A549 (cell line): ENCODE results near the gene CDH4. TPM values are rescaled to one million over a fixed set of nuclear protein-coding genes. Genes with fewer than 3 reads are reported as not detected.

ENCODE experiments used
- ATAC-seq, 2 experiments: fragments of 200-7000 bp in 1 of 2; fragments of >200 bp in 1 of 2; cut with Nextera tagmentation in 1 of 2; cut with Tn5 transposase in 1 of 2; 3 replicates each; pipeline versions ENCODE4 v1.8.0 to v1.9.1; 2018 to 2020; ENCODE audit warnings: mild to moderate bottlenecking in 1 of 2, moderate library complexity in 1 of 2
- CTCF ChIA-PET: fragments of 300-600 bp; sonication (Branson Sonifier 250); formaldehyde crosslinking; extraction: SDS; loops from one replicate; lab custom pipeline; 2021; ENCODE audit warnings: antibody characterized with exemption, inconsistent platforms; lab: Yijun Ruan, JAX
- POLR2A ChIA-PET: fragments of 350-600 bp; formaldehyde crosslinking; extraction: SDS; loops from one replicate; lab custom pipeline; 2021; ENCODE audit warnings: antibody characterized with exemption, inconsistent platforms; lab: Yijun Ruan, JAX
- DNase-seq, 2 experiments: peaks; one replicate each; pipeline versions ENCODE4 v3.0.0 to v3.0.0-alpha.2; 2011 to 2016; ENCODE audit warnings: low read depth in 1 of 2, low spot score in 1 of 2
- FAIRE-seq: peaks from 2 replicates; lab custom pipeline; 2011; peaks lifted over from hg19 to GRCh38; lab: Jason Lieb, UNC
- H3K27ac ChIP-seq, 2 experiments: fragments of >200 bp; sonication (Bioruptor Twin); formaldehyde crosslinking; 3 replicates each; pipeline ENCODE4 v1.5.1; 2016 to 2017
- H3K4me1 ChIP-seq: fragments of >200 bp; sonication (Bioruptor Twin); formaldehyde crosslinking; 3 replicates; pipeline ENCODE4 v1.6.1; 2016
- H3K4me2 ChIP-seq: fragments of >200 bp; sonication (Bioruptor Twin); formaldehyde crosslinking; 3 replicates; pipeline ENCODE4 v1.6.1; 2016
- H3K4me3 ChIP-seq: fragments of >200 bp; sonication (Bioruptor Twin); formaldehyde crosslinking; 3 replicates; pipeline ENCODE4 v1.5.1; 2016
- H3K9me3 ChIP-seq: fragments of >200 bp; sonication (Bioruptor Twin); formaldehyde crosslinking; 3 replicates; pipeline ENCODE4 v1.6.1; 2016
- BHLHE40 ChIP-seq: IDR thresholded peaks from 2 replicates; pipeline ENCODE4 v1.6.1; 2012; ENCODE audit warnings: low read depth, low read length, inconsistent platforms
- CBX8 ChIP-seq: fragments of 200-600 bp; sonication (generic); IDR thresholded peaks from 2 replicates; pipeline ENCODE4 v1.6.1; 2016
- EHMT2 ChIP-seq: fragments of 200-600 bp; sonication (generic); IDR thresholded peaks from 2 replicates; pipeline ENCODE4 v1.6.1; 2016; ENCODE audit warnings: antibody characterized with exemption, low read depth, mild to moderate bottlenecking, moderate library complexity
- EP300 ChIP-seq, 2 experiments: fragments of >200 bp; sonication (Bioruptor Twin); formaldehyde crosslinking; IDR thresholded peaks; 2 replicates in 1 of 2; 3 replicates in 1 of 2; pipeline ENCODE4 v1.6.1; 2016 to 2017
- ESRRA ChIP-seq: fragments of 150-350 bp; IDR thresholded peaks from 2 replicates; pipeline ENCODE4 v1.6.1; 2014; ENCODE audit warnings: mild to moderate bottlenecking, low read length, borderline replicate concordance
- FOSB ChIP-seq: fragments of 250-450 bp; sonication (Bioruptor Pico); IDR thresholded peaks from 2 replicates; pipeline ENCODE4 v1.5.0; 2020; ENCODE audit warnings: mild to moderate bottlenecking, moderate library complexity
- HOXB13 ChIP-seq: fragments of 250-450 bp; sonication (Bioruptor Pico); IDR thresholded peaks from 2 replicates; pipeline ENCODE4 v1.5.0; 2020; ENCODE audit warnings: low read depth, mild to moderate bottlenecking, moderate library complexity
- HOXB5 ChIP-seq: fragments of 250-450 bp; sonication (Bioruptor Pico); IDR thresholded peaks from 2 replicates; pipeline ENCODE4 v1.5.0; 2020; ENCODE audit warnings: mild to moderate bottlenecking, moderate library complexity
- JUN ChIP-seq, 2 experiments: fragments of >200 bp; sonication (Bioruptor Twin); formaldehyde crosslinking; IDR thresholded peaks; 2 replicates in 1 of 2; 3 replicates in 1 of 2; pipeline ENCODE4 v1.6.1; 2016 to 2017
- KDM5A ChIP-seq: fragments of 200-600 bp; sonication (generic); IDR thresholded peaks from 2 replicates; pipeline ENCODE4 v1.6.1; 2016; ENCODE audit warnings: antibody characterized with exemption, mild to moderate bottlenecking
- MAZ ChIP-seq: fragments of 150-350 bp; IDR thresholded peaks from 2 replicates; pipeline ENCODE4 v1.6.1; 2014; ENCODE audit warnings: antibody characterized with exemption, low read depth, low read length, borderline replicate concordance
- NPAS2 ChIP-seq: fragments of 250-450 bp; sonication (Bioruptor Pico); IDR thresholded peaks from 2 replicates; pipeline ENCODE4 v1.8.0; 2022; ENCODE audit warnings: mild to moderate bottlenecking, moderate library complexity, borderline replicate concordance
- NR3C1 ChIP-seq: fragments of >200 bp; sonication (Bioruptor Twin); formaldehyde crosslinking; IDR thresholded peaks from 3 replicates; pipeline ENCODE4 v1.6.1; 2017
- POLR2AphosphoS2 ChIP-seq: conservative IDR thresholded peaks from 2 replicates; pipeline ENCODE4 v1.6.1; 2012; ENCODE audit warnings: low read length, improper control_type of control experiment, inconsistent platforms
- RAD21 ChIP-seq, 2 experiments: fragments of >200 bp in 1 of 2; sonication (Bioruptor Twin) in 1 of 2; formaldehyde crosslinking in 1 of 2; IDR thresholded peaks in 1 of 2; conservative IDR thresholded peaks in 1 of 2; 2 replicates in 1 of 2; 3 replicates in 1 of 2; pipeline ENCODE4 v1.6.1; 2012 to 2018; ENCODE audit warnings: inconsistent platforms in 1 of 2
- RFX5 ChIP-seq: fragments of 450-650 bp; IDR thresholded peaks from 2 replicates; pipeline ENCODE4 v1.7.1; 2014; ENCODE audit warnings: antibody characterized with exemption, mild to moderate bottlenecking, moderate library complexity
- SMC3 ChIP-seq: fragments of >200 bp; sonication (Bioruptor Twin); formaldehyde crosslinking; IDR thresholded peaks from 3 replicates; pipeline ENCODE4 v1.6.1; 2018; ENCODE audit warnings: inconsistent platforms
- ZSCAN20 ChIP-seq: fragments of 250-450 bp; sonication (Bioruptor Pico); IDR thresholded peaks from 2 replicates; pipeline ENCODE4 v1.8.0; 2022; ENCODE audit warnings: mild to moderate bottlenecking, moderate library complexity
- WGBS: methylation state at CpG from one replicate; pipeline ENCODE4 v1.1.6; 2017; ENCODE audit errors: missing lambda C conversion rate; 5-methylcytosine and 5-hydroxymethylcytosine counted together
- polyA plus RNA-seq, 4 experiments: library from polyadenylated mRNA; depleted of rRNA in 3 of 4; stranded (reverse); fragments of >200 nt; fragmentation: RNase III in 1 of 4; extraction: RNeasy Plus Mini Kit Qiagen cat#74134 plus additional on column Dnase treatment in 1 of 4; gene quantifications; 2 replicates in 3 of 4; 3 replicates in 1 of 4; pipeline ENCODE4 v1.2.3, GENCODE V29; 2011 to 2017
- TF ChIP-seq, protein P1 (sequence below): fragments of 250-450 bp; sonication (Bioruptor Pico); IDR thresholded peaks from 2 replicates; pipeline ENCODE4 v1.5.0; 2020; ENCODE audit warnings: low read depth, mild to moderate bottlenecking, moderate library complexity
- TF ChIP-seq, protein P2 (sequence below): fragments of 150-350 bp; IDR thresholded peaks from 2 replicates; pipeline ENCODE4 v1.6.1; 2014; ENCODE audit warnings: low read depth, mild to moderate bottlenecking, low read length
- TF ChIP-seq, protein P3 (sequence below): fragments of >200 bp; sonication (Bioruptor Twin); formaldehyde crosslinking; IDR thresholded peaks from 2 replicates; pipeline ENCODE4 v1.6.1; 2016
- TF ChIP-seq, protein P4 (sequence below): fragments of 450-650 bp; IDR thresholded peaks from 2 replicates; pipeline ENCODE4 v1.6.1; 2014; ENCODE audit warnings: antibody characterized with exemption
- TF ChIP-seq, protein P5 (sequence below): fragments of 200-600 bp; sonication (generic); IDR thresholded peaks from 2 replicates; pipeline ENCODE4 v1.6.1; 2016; ENCODE audit warnings: antibody characterized with exemption, mild to moderate bottlenecking, moderate library complexity
- TF ChIP-seq, protein P6 (sequence below): IDR thresholded peaks from 2 replicates; pipeline ENCODE4 v1.6.1; 2012

CDH4 gene
- polyA plus RNA-seq, 2 of the 4 experiments (the other 2 are of a cell fraction) = 3.4 to 10.3 TPM

DNA sequence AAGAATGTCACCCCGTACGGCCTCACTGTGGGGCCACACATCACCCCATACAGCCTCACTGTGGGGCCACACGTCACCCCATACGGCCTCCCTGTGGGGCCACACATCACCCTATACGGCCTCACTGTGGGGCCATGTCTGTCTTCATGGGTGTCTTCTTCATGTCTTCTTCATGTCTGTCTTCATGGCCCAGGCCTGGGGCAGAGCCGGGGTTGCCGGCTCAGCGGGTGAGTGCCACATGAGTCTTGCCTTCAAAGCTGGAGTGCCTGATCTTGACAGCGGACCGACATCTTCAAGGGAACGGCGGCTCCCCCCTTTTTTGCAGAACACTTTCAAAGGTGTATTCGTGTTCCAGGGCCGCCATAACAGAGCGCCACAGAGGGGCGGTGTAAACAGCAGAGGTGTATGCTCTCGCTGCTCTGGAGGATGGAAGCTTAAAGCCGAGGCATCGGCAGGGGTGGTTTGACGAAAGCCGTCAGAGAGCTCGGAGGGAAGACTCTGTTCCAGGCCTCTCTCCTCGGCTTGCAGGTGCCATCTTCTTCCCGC lies 448.6 kb downstream of the CDH4 start (continued):
- TF ChIP-seq MAZ (no peak), RFX5 (no peak), CBX8 (no peak)
- TF ChIP-seq, protein P1, sequence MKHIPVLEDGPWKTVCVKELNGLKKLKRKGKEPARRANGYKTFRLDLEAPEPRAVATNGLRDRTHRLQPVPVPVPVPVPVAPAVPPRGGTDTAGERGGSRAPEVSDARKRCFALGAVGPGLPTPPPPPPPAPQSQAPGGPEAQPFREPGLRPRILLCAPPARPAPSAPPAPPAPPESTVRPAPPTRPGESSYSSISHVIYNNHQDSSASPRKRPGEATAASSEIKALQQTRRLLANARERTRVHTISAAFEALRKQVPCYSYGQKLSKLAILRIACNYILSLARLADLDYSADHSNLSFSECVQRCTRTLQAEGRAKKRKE (CRISPR knock-in tag) = no peak
- TF ChIP-seq, protein P2, sequence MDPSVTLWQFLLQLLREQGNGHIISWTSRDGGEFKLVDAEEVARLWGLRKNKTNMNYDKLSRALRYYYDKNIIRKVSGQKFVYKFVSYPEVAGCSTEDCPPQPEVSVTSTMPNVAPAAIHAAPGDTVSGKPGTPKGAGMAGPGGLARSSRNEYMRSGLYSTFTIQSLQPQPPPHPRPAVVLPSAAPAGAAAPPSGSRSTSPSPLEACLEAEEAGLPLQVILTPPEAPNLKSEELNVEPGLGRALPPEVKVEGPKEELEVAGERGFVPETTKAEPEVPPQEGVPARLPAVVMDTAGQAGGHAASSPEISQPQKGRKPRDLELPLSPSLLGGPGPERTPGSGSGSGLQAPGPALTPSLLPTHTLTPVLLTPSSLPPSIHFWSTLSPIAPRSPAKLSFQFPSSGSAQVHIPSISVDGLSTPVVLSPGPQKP = no peak

DNA sequence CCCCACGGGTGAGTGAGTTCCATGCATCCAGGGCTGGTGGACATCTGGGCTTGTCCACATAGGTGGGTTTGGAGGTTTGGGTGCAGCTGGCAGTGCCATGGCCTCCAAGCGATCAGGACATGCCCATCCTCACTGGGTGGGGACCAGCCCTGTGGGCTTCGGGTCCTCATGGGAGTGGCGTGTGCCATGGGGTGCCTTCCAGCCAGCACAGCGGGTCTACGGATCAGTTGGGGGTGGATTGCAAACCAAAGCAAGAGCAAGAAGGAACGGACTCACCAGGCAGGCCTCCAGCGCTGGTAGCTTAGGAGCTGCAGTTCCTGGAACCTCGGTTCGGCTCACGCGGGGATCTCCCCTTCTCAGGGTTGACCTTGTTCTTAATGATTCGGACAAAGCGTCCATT lies 449.3 kb downstream of the CDH4 start:
- Histone ChIP-seq H3K4me1 (no peaks in the 10 kb centered on the region), H3K4me2 (no peak overlapping the region), H3K27ac (no peak overlapping the region), H3K4me3 (no peak overlapping the region), H3K9me3 (no peaks in the 10 kb centered on the region)
- DNase-seq = no peak
- WGBS = 82% methylated on average over 14 of the region's 14 CpGs
- POLR2A ChIA-PET = no interaction called here
- FAIRE-seq = no peak
- TF ChIP-seq, protein P3, sequence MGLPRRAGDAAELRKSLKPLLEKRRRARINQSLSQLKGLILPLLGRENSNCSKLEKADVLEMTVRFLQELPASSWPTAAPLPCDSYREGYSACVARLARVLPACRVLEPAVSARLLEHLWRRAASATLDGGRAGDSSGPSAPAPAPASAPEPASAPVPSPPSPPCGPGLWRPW = no peak
- no peak for TF ChIP-seq ZSCAN20 (CRISPR knock-in tag)
- TF ChIP-seq EHMT2 = no peak
- TF ChIP-seq KDM5A = no peak
- TF ChIP-seq, protein P4, sequence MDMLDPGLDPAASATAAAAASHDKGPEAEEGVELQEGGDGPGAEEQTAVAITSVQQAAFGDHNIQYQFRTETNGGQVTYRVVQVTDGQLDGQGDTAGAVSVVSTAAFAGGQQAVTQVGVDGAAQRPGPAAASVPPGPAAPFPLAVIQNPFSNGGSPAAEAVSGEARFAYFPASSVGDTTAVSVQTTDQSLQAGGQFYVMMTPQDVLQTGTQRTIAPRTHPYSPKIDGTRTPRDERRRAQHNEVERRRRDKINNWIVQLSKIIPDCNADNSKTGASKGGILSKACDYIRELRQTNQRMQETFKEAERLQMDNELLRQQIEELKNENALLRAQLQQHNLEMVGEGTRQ = no peak
- TF ChIP-seq ESRRA = no peak
- TF ChIP-seq NR3C1 = no peak
- no peak for TF ChIP-seq JUN (IDR thresholded peaks at IDR 0.05)
- no peak for TF ChIP-seq SMC3
- TF ChIP-seq FOSB (CRISPR knock-in tag) = no peak
- TF ChIP-seq, protein P5, sequence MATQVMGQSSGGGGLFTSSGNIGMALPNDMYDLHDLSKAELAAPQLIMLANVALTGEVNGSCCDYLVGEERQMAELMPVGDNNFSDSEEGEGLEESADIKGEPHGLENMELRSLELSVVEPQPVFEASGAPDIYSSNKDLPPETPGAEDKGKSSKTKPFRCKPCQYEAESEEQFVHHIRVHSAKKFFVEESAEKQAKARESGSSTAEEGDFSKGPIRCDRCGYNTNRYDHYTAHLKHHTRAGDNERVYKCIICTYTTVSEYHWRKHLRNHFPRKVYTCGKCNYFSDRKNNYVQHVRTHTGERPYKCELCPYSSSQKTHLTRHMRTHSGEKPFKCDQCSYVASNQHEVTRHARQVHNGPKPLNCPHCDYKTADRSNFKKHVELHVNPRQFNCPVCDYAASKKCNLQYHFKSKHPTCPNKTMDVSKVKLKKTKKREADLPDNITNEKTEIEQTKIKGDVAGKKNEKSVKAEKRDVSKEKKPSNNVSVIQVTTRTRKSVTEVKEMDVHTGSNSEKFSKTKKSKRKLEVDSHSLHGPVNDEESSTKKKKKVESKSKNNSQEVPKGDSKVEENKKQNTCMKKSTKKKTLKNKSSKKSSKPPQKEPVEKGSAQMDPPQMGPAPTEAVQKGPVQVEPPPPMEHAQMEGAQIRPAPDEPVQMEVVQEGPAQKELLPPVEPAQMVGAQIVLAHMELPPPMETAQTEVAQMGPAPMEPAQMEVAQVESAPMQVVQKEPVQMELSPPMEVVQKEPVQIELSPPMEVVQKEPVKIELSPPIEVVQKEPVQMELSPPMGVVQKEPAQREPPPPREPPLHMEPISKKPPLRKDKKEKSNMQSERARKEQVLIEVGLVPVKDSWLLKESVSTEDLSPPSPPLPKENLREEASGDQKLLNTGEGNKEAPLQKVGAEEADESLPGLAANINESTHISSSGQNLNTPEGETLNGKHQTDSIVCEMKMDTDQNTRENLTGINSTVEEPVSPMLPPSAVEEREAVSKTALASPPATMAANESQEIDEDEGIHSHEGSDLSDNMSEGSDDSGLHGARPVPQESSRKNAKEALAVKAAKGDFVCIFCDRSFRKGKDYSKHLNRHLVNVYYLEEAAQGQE = no peak
- no peak for TF ChIP-seq HOXB5
- no peak for TF ChIP-seq RAD21 (conservative IDR thresholded peaks at IDR 0.05 in 1 of 2, IDR thresholded peaks at IDR 0.05 in 1 of 2)
- no peak for TF ChIP-seq BHLHE40
- TF ChIP-seq, protein P6, sequence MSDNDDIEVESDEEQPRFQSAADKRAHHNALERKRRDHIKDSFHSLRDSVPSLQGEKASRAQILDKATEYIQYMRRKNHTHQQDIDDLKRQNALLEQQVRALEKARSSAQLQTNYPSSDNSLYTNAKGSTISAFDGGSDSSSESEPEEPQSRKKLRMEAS = no peak
- no peak for TF ChIP-seq HOXB13 (CRISPR knock-in tag)
- no peak for TF ChIP-seq POLR2AphosphoS2
- TF ChIP-seq EP300 (IDR thresholded peaks at IDR 0.05) = no peak
- TF ChIP-seq NPAS2 = no peak
- ATAC-seq = no peak
- CTCF ChIA-PET = no interaction called here
